GM12891 (cell line): Measurements from ENCODE around the gene USP36.
"Not testable (repeated sequence)": the region's sequence is repeated elsewhere in the genome, so short reads cannot be mapped to it uniquely, and the experiment has no call there.

Experiments used
- DNase-seq: peaks from one replicate; pipeline ENCODE4 v3.0.0; 2011; ENCODE audit warnings: low spot score; ENCODE audit not compliant: insufficient read length
- FAIRE-seq: peaks from 2 replicates; lab custom pipeline; 2011; peaks lifted over from hg19 to GRCh38; lab: Jason Lieb, UNC
- PAX5 ChIP-seq: IDR thresholded peaks from 2 replicates; pipeline ENCODE4 v1.6.1; 2011; ENCODE audit warnings: low read length, moderate library complexity, mild to moderate bottlenecking; ENCODE audit not compliant: insufficient read depth, severe bottlenecking
- POLR2A ChIP-seq: IDR thresholded peaks from 2 replicates; pipeline ENCODE4 v1.6.1; 2011; ENCODE audit warnings: low read depth, low read length, control low read depth
- POLR2AphosphoS5 ChIP-seq: IDR thresholded peaks from 2 replicates; pipeline ENCODE4 v1.6.1; 2011; ENCODE audit warnings: low read depth, low read length, control low read depth
- POU2F2 ChIP-seq: IDR thresholded peaks from 2 replicates; pipeline ENCODE4 v1.6.1; 2011; ENCODE audit warnings: low read depth, mild to moderate bottlenecking, control low read depth, low read length, moderate library complexity
- SPI1 ChIP-seq: IDR thresholded peaks from 2 replicates; pipeline ENCODE4 v1.6.1; 2011; ENCODE audit warnings: low read depth, low read length, control low read depth
- TAF1 ChIP-seq: IDR thresholded peaks from 2 replicates; pipeline ENCODE4 v1.6.1; 2011; ENCODE audit warnings: low read depth, low read length, control low read depth

The USP36 gene

DNA sequence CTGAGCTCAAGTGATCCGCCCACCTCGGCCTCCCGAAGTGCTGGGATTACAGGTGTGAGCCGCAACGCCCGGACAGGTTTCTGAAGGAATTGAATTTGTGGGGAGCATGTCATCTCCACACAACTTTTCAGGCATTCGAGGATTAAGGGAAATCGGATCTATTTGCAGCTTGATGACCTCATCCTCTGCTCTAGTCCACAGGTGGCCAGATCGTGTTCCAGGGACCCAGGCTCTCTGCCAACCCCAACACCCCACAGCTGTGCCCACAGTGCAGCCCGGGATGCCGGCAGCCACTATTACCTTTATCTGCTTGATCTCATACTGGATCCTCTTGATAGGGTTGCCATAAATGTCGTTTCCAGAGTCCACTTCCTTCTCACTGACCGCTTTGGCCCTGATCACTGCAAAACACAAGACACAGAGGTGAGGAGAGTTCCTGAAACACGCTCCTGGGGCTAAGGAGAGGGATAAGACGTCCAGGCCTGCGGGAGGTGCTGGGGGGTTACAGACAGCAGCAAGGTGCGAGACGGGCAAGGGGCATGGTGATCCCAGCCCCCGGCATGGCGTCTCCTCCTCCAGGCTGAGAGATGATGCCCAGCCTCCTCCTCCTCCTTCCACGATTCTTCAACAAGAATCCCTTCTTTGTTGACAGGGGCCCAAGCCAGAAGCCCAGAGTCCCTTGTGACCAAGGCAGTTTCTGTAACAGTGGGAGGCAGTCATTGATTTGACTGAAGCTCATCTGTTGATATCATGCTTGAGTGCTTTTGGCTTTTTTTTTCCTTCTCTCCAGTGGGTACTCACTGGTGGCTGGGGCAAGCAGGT is 33.1 kb upstream of the USP36 start:
- DNase-seq = no peak
- no peak for FAIRE-seq
- TF ChIP-seq POLR2AphosphoS5 (no peak), SPI1 (no peak), POLR2A (no peak), POU2F2 (no peak), TAF1 (no peak), PAX5 (no peak)

- TF ChIP-seq POLR2A (no peak), SPI1 (no peak), PAX5 (no peak), TAF1 (no peak), POLR2AphosphoS5 (no peak), POU2F2 (no peak)
- FAIRE-seq = no peak
- no peak for DNase-seq
Observed at GRCh38 chr17:78872486-78872885, 31.9 kb upstream of the USP36 start.

- DNase-seq (no peak), FAIRE-seq (no peak)
- no peak for TF ChIP-seq POU2F2
- TF ChIP-seq SPI1 = no peak
- no peak for TF ChIP-seq TAF1
- TF ChIP-seq PAX5 = no peak
- TF ChIP-seq POLR2AphosphoS5 = no peak
- TF ChIP-seq POLR2A = no peak
Observed at GRCh38 chr17:78870621-78871020, 30.0 kb upstream of the USP36 start.

GRCh38 chr17:78868391-78868790 is 27.8 kb upstream of the USP36 start:
- FAIRE-seq = no peak
- no peak for TF ChIP-seq TAF1
- no peak for TF ChIP-seq POLR2A
- no peak for TF ChIP-seq SPI1
- TF ChIP-seq POU2F2 = no peak
- TF ChIP-seq POLR2AphosphoS5 = no peak
- no peak for TF ChIP-seq PAX5
- no peak for DNase-seq

DNA sequence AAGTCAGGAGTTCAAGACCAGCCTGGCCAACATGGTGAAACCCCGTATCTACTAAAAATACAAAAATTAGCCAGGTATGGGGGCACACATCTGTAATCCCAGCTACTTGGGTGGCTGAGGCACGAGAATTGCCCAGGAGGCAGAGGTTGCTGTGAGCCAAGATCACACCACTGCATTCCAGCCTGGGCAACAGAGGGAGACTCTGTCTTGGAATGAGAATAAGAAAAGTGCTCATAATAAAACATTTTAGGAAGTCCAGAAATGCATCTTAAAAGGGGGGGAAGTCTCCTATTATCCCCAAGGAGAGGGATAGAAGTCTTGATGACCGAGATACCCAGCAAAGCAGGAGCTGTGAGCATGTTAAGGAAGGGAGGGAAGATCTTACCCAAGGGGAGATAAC is 26.4 kb upstream of the USP36 start:
- not testable (repeated sequence) for DNase-seq, FAIRE-seq

DNA sequence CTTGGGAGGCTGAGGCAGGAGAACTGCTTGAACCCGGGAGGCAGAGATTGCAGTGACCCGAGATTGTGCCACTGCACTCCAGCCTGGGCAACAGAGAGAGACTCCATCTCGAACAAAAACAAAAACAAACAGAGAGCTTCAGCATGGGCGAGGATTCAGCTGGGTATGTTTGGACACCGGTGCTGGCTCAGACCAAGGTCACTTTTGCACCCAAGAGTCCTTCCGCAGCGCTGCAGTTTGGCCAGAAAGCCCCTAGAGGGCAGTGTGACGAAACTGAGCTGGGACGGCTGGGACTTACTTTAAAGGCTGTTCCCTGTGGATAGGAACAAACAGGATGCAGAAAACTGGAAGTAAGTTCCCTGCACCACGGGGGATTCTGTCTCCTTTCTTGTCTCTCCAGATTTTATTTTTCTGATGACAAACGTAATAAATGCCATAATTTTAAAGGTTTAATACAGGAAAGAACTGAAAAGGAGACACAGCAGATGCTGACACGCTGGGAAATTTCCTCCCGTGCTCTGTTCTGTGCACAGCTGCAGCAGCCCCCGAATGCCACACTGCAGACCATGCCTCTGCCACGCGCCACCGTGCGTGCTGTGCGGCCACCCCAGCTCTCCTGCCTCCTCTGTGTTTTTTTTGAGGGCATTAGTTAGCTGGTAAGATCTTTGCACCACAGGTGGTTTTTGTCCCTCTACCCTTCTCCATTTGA is 25.2 kb upstream of the USP36 start:
- no peak for TF ChIP-seq POU2F2
- no peak for TF ChIP-seq POLR2A
- no peak for TF ChIP-seq PAX5
- no peak for TF ChIP-seq POLR2AphosphoS5
- no peak for TF ChIP-seq SPI1
- no peak for TF ChIP-seq TAF1
- FAIRE-seq = peak; percentile 74
- DNase-seq = peak; percentile 53

GRCh38 chr17:78864117-78864516 is 23.5 kb upstream of the USP36 start:
- FAIRE-seq (no peak), DNase-seq (no peak)
- no peak for TF ChIP-seq POLR2A
- TF ChIP-seq PAX5 = no peak
- no peak for TF ChIP-seq POU2F2
- no peak for TF ChIP-seq POLR2AphosphoS5
- no peak for TF ChIP-seq SPI1
- TF ChIP-seq TAF1 = no peak

DNA sequence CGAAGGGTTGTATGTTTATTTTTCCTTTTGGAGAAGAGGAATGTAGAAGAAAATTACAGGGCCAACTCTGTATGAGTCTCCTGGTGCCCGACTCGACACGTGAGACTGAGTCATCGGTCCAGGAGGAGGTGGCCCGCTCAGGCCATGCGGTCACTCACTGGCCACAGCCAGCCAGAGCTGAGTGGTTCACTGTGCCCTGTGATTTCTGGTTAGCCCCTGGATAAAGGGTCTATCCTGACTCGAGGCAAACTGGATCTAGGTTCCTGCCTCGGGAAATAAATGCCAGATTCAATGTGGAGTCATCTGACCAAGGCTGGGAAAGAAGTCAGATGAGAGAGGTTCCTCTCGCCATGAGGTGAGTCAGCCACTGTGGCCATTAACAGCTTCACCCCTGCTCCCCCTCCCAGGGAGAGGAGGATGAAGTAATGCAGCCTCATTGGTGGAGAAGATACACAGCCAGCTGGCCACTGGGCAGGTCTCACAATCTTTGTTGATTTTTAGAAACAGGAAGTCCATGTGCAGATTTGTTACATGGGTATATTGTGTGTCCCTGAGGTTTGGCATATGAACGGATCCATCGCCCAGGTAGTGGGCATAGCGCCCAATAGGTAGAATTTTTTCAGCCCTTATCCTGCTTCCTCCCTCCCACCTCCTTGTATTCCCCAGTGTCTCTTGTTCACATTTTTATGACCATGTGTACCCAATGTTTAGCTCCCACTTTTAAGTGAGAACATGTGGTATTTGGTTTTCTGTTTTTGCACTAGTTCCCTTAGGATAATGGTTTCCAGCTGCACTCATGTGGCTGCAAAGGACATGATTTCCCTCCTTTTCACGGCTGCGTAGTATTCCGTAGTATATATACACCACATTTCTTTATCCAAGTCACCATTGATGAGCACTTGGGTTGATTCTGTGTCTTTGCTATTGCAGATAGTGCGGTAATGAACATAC is 21.7 kb upstream of the USP36 start:
- FAIRE-seq (no peak), DNase-seq (no peak)
- 0 out of 2 replicates have a peak, but pooled peaks have one; percentile 4 for TF ChIP-seq SPI1
- no peak for TF ChIP-seq POLR2AphosphoS5

DNA sequence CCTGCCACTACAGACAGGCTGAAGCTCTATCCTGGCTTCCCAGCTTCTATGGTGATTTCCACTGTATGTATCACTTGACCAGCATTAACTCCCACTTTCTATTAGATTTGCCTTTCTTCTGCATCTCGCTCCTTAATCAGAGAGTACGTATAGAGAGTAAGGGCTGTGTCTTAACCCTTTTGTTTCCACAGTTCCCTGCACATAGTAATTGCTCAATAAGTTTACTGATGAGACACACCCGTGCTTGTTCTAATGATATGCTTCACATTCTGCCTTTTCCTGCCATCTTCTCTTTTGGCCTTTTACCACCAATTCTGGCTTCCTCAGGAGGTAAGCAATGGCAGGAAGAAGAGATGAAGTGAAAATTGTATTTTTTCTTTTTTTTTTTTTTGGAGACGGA is 20.6 kb upstream of the USP36 start:
- FAIRE-seq = no peak
- TF ChIP-seq PAX5 (no peak), POLR2AphosphoS5 (no peak), POU2F2 (no peak), POLR2A (no peak), TAF1 (no peak), SPI1 (no peak)
- no peak for DNase-seq

DNA sequence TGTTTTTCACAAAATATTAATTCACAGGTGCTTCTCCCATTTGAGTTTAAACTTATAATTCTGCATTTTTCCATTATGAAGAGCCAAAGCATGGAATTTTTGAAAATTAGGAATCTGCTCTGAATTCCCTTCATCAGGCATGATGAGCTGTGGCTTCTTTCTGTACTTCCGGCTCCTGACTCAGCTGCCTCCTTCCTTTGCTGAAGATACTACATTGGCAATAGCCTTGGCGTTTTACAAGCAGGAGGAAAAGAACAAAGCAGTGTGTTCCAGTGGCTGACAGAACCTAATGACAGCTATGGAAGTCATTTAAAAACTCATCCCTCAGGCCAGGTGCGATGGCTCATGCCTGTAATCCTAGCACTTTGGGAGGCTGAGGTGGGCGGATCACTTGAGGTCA is 18.4 kb upstream of the USP36 start:
- DNase-seq (no peak), FAIRE-seq (no peak)
- TF ChIP-seq SPI1 = no peak
- TF ChIP-seq POU2F2 = no peak
- no peak for TF ChIP-seq POLR2AphosphoS5
- TF ChIP-seq TAF1 = no peak
- no peak for TF ChIP-seq POLR2A
- TF ChIP-seq PAX5 = no peak
